HG03342 (cell line): ENCODE results near the gene ARHGEF4.
"Not testable (repeated sequence)": the region's sequence is repeated elsewhere in the genome, so short reads cannot be mapped to it uniquely, and the experiment has no call there.

Source experiments
- ATAC-seq: cut with Tn5 transposase; IDR thresholded peaks from one replicate; pipeline ENCODE4 v1.9.1; 2021; ENCODE audit warnings: mild to moderate bottlenecking, moderate library complexity; ENCODE audit not compliant: unreplicated experiment

Gene ARHGEF4

DNA sequence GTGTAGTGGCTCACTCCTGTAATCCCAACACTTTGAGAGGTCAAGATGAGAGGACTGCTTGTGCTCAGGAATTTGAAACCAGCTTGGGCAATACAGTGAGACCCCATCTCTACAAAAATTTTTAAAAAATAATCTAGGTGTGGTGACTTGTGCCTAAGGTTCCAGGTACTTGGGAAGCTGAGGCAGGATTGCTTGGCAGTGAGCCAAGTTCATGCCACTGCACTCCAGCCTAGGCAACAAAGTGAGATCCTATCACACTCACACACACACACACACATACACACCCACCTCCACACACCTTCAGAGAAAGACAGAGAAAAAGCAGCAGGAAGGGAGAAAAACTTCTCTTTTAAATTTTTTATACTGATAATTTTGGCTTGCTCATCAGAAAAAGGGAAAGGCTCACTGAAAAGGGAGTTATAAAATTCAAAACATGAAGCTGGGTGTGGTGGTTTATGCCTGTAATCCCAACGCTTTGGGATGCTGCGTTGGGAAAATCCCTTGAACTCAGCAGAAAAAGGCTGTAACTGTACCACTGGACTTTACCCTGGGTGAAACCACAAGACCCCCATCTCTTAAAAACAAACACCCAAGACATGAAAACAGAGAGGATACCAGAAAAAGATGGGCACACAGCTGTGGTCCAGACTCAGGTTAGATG, 230.9 kb downstream of the ARHGEF4 start:
- no peak for ATAC-seq

- ATAC-seq: not testable (repeated sequence)
Observed at GRCh38 chr2:131068172-131068571, 231.5 kb downstream of the ARHGEF4 start.

- ATAC-seq: not testable (repeated sequence)
Observed at GRCh38 chr2:131075578-131075977, 238.9 kb downstream of the ARHGEF4 start.

GRCh38 chr2:131076707-131077106, 240.0 kb downstream of the ARHGEF4 start:
- ATAC-seq: no peak

DNA sequence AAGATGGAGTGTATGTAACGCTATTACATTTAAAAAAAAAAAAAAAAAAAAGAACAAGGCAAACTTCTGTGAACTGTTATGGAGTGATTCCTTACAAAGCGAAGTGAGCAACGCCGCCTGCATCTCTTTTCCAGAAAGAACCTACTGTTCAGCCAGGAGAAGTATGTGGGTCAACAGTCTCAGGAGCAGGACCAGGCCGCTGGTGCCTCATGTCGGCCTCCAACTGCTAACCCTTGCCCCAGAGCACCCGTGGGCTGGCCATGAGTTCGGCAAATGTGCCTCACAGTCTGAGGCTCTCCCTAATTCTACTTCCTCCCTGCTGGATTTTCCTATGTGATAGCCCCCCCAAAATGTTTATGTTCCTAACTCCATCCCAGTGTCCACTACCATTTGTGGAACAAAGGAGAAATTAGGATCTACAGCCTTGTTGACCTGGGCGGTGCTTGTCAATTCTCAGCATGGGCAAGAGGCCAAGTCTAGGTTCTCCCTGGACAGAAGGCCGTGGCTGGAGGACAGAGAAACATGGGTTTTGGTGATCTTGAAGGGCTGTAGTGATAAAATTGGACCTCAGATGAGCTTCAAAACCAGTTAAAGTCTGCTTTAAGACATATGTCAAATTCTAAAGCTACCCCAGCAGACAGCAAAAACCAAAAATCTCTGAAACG, 240.6 kb downstream of the ARHGEF4 start:
- no peak for ATAC-seq

GRCh38 chr2:131077966-131078365, 241.3 kb downstream of the ARHGEF4 start:
- ATAC-seq: no peak

DNA sequence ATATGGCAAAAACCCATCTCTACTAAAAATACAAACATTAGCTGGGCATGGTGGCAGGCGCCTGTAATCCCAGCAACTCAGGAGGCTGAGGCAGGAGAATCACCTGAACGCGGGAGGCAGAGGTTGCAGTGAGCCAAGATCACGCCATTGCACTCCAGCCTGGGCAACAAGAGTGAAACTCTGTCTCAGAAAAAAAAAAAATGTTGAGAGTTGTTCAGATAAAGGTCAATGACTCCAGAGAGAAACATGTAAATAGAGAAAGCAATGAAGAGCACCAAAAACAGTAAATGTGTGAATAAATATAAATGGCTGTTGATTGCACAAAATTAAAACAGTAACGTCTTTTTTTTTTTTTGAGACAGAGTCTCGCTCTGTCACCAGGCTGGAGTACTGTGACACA, 243.2 kb downstream of the ARHGEF4 start:
- not testable (repeated sequence) for ATAC-seq

DNA sequence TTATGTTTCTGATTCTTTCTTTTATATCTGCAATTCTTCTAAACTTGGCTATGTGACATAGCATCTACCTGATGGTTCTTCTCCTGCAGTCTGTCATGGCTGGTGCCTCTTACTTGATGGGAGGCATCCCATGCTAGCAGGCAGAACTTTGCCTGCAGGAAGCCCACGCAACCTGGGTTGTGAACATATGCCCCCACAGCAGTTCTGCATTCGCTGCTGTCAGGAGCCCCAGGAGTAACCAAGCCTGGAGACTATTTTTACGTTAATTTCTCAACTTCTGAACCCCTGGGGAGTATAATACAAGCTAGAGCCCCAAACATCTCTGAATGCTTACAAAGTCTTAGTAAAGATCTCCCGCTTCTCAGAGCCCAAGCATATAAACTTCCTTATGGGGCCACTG, 244.5 kb downstream of the ARHGEF4 start:
- no peak for ATAC-seq

DNA sequence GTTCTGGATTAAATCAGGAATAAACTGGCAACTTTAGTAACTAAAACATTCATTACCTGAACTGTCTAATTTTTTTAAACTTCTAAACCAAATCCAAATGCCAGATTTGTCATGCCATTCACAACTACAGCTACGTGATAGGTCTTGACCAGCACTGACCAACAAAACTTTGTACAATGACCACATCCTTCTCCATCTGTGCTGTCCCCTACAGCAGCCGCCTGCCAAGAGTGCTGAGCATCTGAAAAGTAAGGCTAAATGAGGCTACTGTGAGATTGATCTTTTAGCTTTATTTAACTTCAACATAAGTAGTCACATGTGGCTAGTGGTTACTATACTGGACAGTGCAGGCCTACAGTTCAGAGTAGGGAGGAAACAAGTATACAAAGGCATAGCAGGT, 248.9 kb downstream of the ARHGEF4 start:
- ATAC-seq: no peak

DNA sequence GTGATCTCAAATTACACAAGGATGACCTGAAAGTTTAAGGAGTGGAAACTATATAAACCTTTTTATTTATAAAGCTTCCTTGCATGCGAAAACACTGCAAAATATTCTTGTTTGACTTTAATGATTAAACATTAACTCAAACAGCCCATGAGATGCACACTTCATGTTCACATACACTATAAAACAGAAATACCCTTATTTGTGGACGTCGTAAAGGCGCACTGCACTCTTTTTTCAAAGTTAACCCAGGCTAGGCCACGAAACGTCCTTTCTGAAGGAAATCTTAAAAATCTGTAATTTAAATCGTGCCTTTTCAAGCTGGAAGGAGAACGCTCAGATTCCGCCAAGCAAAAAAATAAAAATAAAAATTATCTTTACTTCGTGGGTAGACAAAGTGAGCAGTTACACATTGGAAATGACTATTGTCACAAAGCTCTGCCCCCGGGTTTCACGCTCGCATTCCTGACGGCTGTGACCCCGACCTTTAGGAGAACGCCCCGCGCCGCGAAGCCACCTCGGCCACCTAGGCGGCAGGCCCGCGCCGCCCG, 255.8 kb downstream of the ARHGEF4 start:
- ATAC-seq: no peak

DNA sequence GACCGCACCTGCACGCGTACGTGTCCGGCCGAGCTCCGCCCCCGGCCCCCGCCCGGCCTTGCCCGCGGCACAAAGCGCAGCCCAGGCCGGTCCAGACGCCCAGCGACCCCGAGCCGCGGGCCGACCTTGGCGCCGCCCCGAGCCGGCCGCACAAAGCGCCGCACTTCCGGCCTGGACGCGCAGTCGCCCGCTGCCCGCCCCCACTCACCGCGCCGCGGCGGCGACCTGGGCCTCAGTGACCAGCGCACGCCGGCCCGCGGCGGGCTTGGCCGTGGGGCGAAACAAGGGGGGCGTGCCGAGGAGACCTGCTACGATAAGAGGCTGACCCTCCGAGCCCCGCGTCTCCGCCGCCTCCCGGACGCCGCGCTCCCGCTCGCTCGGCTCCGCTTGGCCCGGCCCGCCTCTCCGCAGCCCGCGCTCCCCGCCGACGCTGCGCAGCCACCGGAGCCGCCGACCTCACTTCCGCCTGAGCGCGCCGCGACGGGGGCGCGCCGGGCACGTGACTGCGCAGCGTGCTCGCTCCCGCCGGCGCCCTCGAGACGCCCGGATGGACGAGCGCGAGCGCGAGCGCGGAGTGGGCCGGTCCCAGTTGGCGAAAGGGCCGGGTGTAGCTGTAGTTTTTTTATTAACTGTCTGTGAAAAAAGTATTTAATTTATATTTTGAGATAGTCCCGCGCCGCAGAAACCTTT, 256.4 kb downstream of the ARHGEF4 start, which contains the start of gene FAM168B:
FAM168B (minus strand) TSS at position 455 of the 690 bp plus-strand sequence. CDS start 10,814 bp downstream, outside the sequence.
- ATAC-seq: peak; percentile 77

- peak; percentile 62 for ATAC-seq
Observed at GRCh38 chr2:131093696-131094462, 257.2 kb downstream of the ARHGEF4 start.

DNA sequence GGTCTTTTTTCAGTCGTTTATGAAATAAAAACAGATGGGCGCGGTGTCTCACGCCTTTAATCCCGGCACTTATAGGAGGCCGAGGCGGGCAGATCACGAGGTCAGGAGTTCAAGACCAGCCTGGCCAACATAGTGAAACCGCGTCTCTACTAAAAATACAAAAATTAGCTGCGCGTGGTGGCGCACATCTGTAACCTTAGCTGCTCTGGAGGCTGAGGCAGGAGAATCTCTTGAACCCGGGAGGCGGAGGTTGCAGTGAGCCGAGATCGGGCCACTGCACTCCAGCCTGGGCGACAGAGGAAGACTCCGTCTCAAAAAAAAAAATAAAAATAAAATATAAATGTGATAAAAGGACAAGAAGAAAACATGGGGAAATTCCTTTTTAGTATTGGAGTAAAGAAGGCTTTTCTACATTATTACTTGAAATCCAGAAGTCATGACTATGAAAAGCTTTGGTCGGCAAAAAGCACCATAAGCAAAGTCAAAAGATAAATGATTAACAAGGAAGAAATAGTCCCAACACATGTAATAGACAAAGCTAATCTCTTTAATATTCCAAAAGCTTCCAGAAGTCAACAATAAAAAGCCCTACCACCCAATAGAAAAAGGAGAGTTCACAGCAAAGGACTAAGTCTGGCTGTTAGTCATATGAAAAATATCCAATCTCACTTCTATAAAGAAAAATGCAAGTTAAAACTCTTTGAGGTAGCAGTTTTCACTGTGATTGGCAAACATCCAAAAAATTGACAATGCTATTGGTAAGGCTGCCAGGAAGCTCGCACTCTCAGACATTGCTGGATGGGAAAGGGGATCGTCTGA, 258.0 kb downstream of the ARHGEF4 start:
- no peak for ATAC-seq
